Testis (tissue), 2 donors: ENCODE data around the gene SEMA4D.

Experiments used
- POLR2A ChIP-seq: fragments of 450-650 bp; IDR thresholded peaks from one replicate; pipeline ENCODE4 v1.6.1; 2017; ENCODE audit warnings: antibody characterized with exemption, mild to moderate bottlenecking, moderate library complexity
- TF ChIP-seq, protein P1 (sequence below), 3 experiments: fragments of 450-650 bp in 2 of 3; fragments of 200-600 bp in 1 of 3; sonication (generic) in 1 of 3; IDR thresholded peaks; one replicate each; pipeline ENCODE4 v1.5.1; 2016 to 2019; ENCODE audit warnings: antibody characterized with exemption in 3 of 3, mild to moderate bottlenecking in 2 of 3, moderate library complexity in 1 of 3

DNA sequence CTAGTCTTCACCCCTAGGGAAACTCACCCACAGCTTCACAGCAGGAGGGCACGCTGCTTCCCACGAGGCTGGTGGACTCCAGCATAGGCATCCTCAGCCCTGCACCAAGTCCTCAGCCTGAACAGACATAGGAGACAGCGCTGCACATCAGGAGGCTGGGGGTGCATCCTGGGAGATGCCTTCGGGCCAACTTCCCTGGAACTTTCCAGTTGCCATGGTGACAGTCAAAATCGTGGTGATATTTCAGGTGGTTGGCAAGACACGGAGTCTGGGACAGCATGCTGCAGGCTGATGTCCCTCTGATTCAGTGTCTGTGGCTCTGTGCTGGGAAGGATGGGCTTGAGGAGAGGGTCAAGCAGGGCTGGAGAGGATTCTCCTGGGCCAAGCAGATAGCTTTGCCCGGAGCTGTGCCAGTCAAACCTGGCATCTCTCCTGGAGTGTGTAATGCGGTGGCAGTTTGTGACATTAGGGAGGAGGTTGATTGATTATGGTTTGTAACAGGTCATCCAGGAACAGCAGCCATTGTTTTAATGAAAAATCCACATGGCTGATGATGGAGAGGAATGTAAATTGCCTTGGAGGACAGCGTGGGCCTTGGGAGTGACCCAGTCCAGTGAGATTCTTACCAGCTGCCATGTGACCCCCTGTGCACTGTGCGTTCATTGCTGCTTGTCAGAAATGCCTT lies 35.6 kb upstream of the SEMA4D start:
- no peak for TF ChIP-seq POLR2A
- TF ChIP-seq, protein P1, sequence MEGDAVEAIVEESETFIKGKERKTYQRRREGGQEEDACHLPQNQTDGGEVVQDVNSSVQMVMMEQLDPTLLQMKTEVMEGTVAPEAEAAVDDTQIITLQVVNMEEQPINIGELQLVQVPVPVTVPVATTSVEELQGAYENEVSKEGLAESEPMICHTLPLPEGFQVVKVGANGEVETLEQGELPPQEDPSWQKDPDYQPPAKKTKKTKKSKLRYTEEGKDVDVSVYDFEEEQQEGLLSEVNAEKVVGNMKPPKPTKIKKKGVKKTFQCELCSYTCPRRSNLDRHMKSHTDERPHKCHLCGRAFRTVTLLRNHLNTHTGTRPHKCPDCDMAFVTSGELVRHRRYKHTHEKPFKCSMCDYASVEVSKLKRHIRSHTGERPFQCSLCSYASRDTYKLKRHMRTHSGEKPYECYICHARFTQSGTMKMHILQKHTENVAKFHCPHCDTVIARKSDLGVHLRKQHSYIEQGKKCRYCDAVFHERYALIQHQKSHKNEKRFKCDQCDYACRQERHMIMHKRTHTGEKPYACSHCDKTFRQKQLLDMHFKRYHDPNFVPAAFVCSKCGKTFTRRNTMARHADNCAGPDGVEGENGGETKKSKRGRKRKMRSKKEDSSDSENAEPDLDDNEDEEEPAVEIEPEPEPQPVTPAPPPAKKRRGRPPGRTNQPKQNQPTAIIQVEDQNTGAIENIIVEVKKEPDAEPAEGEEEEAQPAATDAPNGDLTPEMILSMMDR (IDR thresholded peaks at IDR 0.05): no peak
